Measurements from ENCODE around the gene CYP19A1.
"Not testable (repeated sequence)": the region's sequence is repeated elsewhere in the genome, so short reads cannot be mapped to it uniquely, and the experiment has no call there.

GRCh38 chr15:51282241-51282640 lies 56.2 kb downstream of the CYP19A1 start:
- not testable (repeated sequence) for TF ChIP-seq POLR2A, CTCF (IDR thresholded peaks at IDR 0.05)
